Neural cell (in vitro differentiated cells): ENCODE data around the gene PGM2L1. TPM values are rescaled to one million over a fixed set of nuclear protein-coding genes. Genes with fewer than 3 reads are reported as not detected.

Experiments
- H2AFZ ChIP-seq: fragments of 200-600, 300-800 bp; sonication (generic), shearing (Covaris generic); 2 replicates; pipeline ENCODE4 v1.6.0; 2014; ENCODE audit warnings: low read depth, mild to moderate bottlenecking, antibody characterized with exemption, low read length, moderate library complexity
- H3F3A ChIP-seq: fragments of 200-600 bp; shearing (Covaris generic); 2 replicates; pipeline ENCODE4 v1.6.1; 2016; ENCODE audit warnings: mild to moderate bottlenecking, moderate library complexity, mixed read lengths, antibody characterized with exemption, low read length; ENCODE audit not compliant: insufficient read depth, poor library complexity, severe bottlenecking
- H3K27ac ChIP-seq: fragments of 200-600, 300-800 bp; sonication (generic), shearing (Covaris generic); 2 replicates; pipeline ENCODE4 v1.5.1; 2014; ENCODE audit warnings: mild to moderate bottlenecking, low read length, moderate library complexity
- H3K27me3 ChIP-seq: fragments of 300-800, 200-600 bp; sonication (generic), shearing (Covaris generic); 2 replicates; pipeline ENCODE4 v1.6.0; 2014; ENCODE audit warnings: mild to moderate bottlenecking, low read depth, low read length, moderate library complexity; ENCODE audit not compliant: insufficient read depth
- H3K36me3 ChIP-seq: fragments of 300-800, 200-600 bp; sonication (generic), shearing (Covaris generic); 2 replicates; pipeline ENCODE4 v1.5.1; 2014; ENCODE audit warnings: mild to moderate bottlenecking, antibody characterized with exemption, low read length, moderate library complexity; ENCODE audit not compliant: insufficient read depth
- H3K4me2 ChIP-seq: fragments of 300-800, 200-600 bp; sonication (generic), shearing (Covaris generic); 2 replicates; pipeline ENCODE4 v1.6.0; 2014; ENCODE audit warnings: mild to moderate bottlenecking, low read length
- H3K4me3 ChIP-seq: fragments of 300-800, 200-600 bp; sonication (generic), shearing (Covaris generic); 2 replicates; pipeline ENCODE4 v1.5.1; 2014; ENCODE audit warnings: mild to moderate bottlenecking, low read length, moderate library complexity
- H3K79me2 ChIP-seq: fragments of 200-600 bp; shearing (Covaris generic); replicated peaks from 2 replicates; pipeline ENCODE4 v1.6.0; 2014; ENCODE audit warnings: mild to moderate bottlenecking, low read length, moderate library complexity; ENCODE audit not compliant: insufficient read depth
- H3K9ac ChIP-seq: fragments of 300-800, 200-600 bp; sonication (generic), shearing (Covaris generic); 2 replicates; pipeline ENCODE4 v1.6.1; 2016; ENCODE audit warnings: mild to moderate bottlenecking, low read length, mixed read lengths
- H3K9me2 ChIP-seq: fragments of 200-600 bp; shearing (Covaris generic); 2 replicates; pipeline ENCODE4 v1.6.1; 2016; ENCODE audit warnings: mild to moderate bottlenecking, low read length, mixed read lengths; ENCODE audit not compliant: insufficient read depth
- H3K9me3 ChIP-seq: fragments of 200-600, 300-800 bp; sonication (generic), shearing (Covaris generic); 2 replicates; pipeline ENCODE4 v1.6.1; 2016; ENCODE audit warnings: mild to moderate bottlenecking, mixed run types, low read length, moderate library complexity, mixed read lengths
- H4K20me1 ChIP-seq: fragments of 200-600 bp; shearing (Covaris generic); 2 replicates; pipeline ENCODE4 v1.6.1; 2016; ENCODE audit warnings: mild to moderate bottlenecking, mixed run types; ENCODE audit not compliant: insufficient read depth
- CTCF ChIP-seq: fragments of 450-650 bp; IDR thresholded peaks from 2 replicates; pipeline ENCODE4 v1.5.1; 2014; ENCODE audit warnings: antibody characterized with exemption, mild to moderate bottlenecking, moderate library complexity; ENCODE audit not compliant: poor library complexity, severe bottlenecking
- EP300 ChIP-seq: fragments of 450-650 bp; conservative IDR thresholded peaks from 2 replicates; pipeline ENCODE4 v1.6.1; 2014; ENCODE audit warnings: antibody characterized with exemption, mild to moderate bottlenecking, moderate library complexity; ENCODE audit not compliant: poor library complexity, severe bottlenecking
- EZH2 ChIP-seq: fragments of 200-600, 300-800 bp; shearing (Covaris generic), sonication (generic); IDR thresholded peaks from 2 replicates; pipeline ENCODE4 v1.6.1; 2014; ENCODE audit warnings: antibody characterized with exemption, low read length, borderline replicate concordance, mild to moderate bottlenecking; ENCODE audit not compliant: insufficient read depth, poor library complexity, severe bottlenecking
- MXI1 ChIP-seq: fragments of 450-650 bp; conservative IDR thresholded peaks from 2 replicates; pipeline ENCODE4 v1.6.1; 2014; ENCODE audit warnings: antibody characterized with exemption, mild to moderate bottlenecking; ENCODE audit not compliant: poor library complexity, severe bottlenecking
- POLR2AphosphoS5 ChIP-seq: IDR thresholded peaks from 2 replicates; pipeline ENCODE4 v1.6.1; 2012
- RAD21 ChIP-seq: fragments of 450-650 bp; conservative IDR thresholded peaks from 2 replicates; pipeline ENCODE4 v1.6.1; 2014; ENCODE audit warnings: antibody characterized with exemption, mild to moderate bottlenecking, moderate library complexity
- REST ChIP-seq: IDR thresholded peaks from 2 replicates; pipeline ENCODE4 v1.6.1; 2012; ENCODE audit warnings: borderline replicate concordance
- SMC3 ChIP-seq: fragments of 450-650 bp; conservative IDR thresholded peaks from 2 replicates; pipeline ENCODE4 v1.6.1; 2014; ENCODE audit warnings: antibody characterized with exemption, mild to moderate bottlenecking, moderate library complexity; ENCODE audit not compliant: poor library complexity
- TAF1 ChIP-seq: IDR thresholded peaks from 2 replicates; pipeline ENCODE4 v1.6.1; 2012; ENCODE audit warnings: low read depth
- polyA plus RNA-seq: library from polyadenylated mRNA; depleted of rRNA; stranded (reverse); fragments of >200 nt; gene quantifications from 2 replicates; pipeline ENCODE4 v1.2.3, GENCODE V29; 2014

The PGM2L1 gene
- polyA plus RNA-seq, 1 donor from 2014 or later = 95.0 TPM

GRCh38 chr11:74299015-74299414, 99.2 kb downstream of the PGM2L1 start:
- no peak for TF ChIP-seq TAF1
- no peak for TF ChIP-seq EP300
- Histone ChIP-seq H2AFZ (no peak overlapping the region), H3K36me3 (no peaks in the 10 kb centered on the region), H3K9ac (no peak overlapping the region), H3K79me2 (no peaks in the 10 kb centered on the region), H3K4me3 (no peak overlapping the region), H3K27ac (no peak overlapping the region), H3K4me2 (no peak overlapping the region), H3K27me3 (no peaks in the 10 kb centered on the region), H3K9me3 (no peaks in the 10 kb centered on the region), H4K20me1 (no peaks in the 10 kb centered on the region), H3K9me2 (no peaks in the 10 kb centered on the region), H3F3A (no peaks in the 10 kb centered on the region)

- no peak overlapping the region for H3K9ac ChIP-seq
- H2AFZ ChIP-seq = no peak overlapping the region
- no peaks in the 10 kb centered on the region for H3K36me3 ChIP-seq
- no peaks in the 10 kb centered on the region for H3F3A ChIP-seq
- no peak overlapping the region for H3K4me2 ChIP-seq
- no peaks in the 10 kb centered on the region for H3K9me2 ChIP-seq
- no peaks in the 10 kb centered on the region for H4K20me1 ChIP-seq
- no peaks in the 10 kb centered on the region for H3K9me3 ChIP-seq
- no peak overlapping the region for H3K4me3 ChIP-seq
- no peaks in the 10 kb centered on the region for H3K27me3 ChIP-seq
- H3K27ac ChIP-seq = no peak overlapping the region
- TF ChIP-seq MXI1 (no peak), TAF1 (no peak), SMC3 (no peak), RAD21 (no peak), EP300 (no peak), POLR2AphosphoS5 (no peak), EZH2 (no peak), CTCF (no peak), REST (no peak)
- H3K79me2 ChIP-seq = no peaks in the 10 kb centered on the region
Measured at GRCh38 chr11:74297484-74297883, 100.7 kb downstream of the PGM2L1 start.

GRCh38 chr11:74288911-74289310, 109.3 kb downstream of the PGM2L1 start:
- H3K79me2 ChIP-seq = no peaks in the 10 kb centered on the region
- H3K9me2 ChIP-seq = no peaks in the 10 kb centered on the region
- no peaks in the 10 kb centered on the region for H3K27me3 ChIP-seq
- H3F3A ChIP-seq = no peaks in the 10 kb centered on the region
- no peak overlapping the region for H3K4me3 ChIP-seq
- TF ChIP-seq MXI1 = no peak
- no peak for TF ChIP-seq EP300
- TF ChIP-seq REST = no peak
- no peak for TF ChIP-seq SMC3
- no peak for TF ChIP-seq RAD21
- TF ChIP-seq EZH2 = no peak
- TF ChIP-seq CTCF = no peak
- no peak for TF ChIP-seq POLR2AphosphoS5
- no peak for TF ChIP-seq TAF1
- H3K27ac ChIP-seq = no peak overlapping the region
- no peaks in the 10 kb centered on the region for H3K36me3 ChIP-seq
- no peak overlapping the region for H3K4me2 ChIP-seq
- H4K20me1 ChIP-seq = no peaks in the 10 kb centered on the region
- no peaks in the 10 kb centered on the region for H3K9me3 ChIP-seq
- no peak overlapping the region for H2AFZ ChIP-seq
- H3K9ac ChIP-seq = no peak overlapping the region
